DMS 273 (cell line): Measurements from ENCODE around the gene EDEM3.
A peak's percentile ranks its signal among the peaks of the same experiment; 100 is the strongest.
"Not testable (repeated sequence)": the region's sequence is repeated elsewhere in the genome, so short reads cannot be mapped to it uniquely, and the experiment has no call there.

Experiments used
- DNase-seq: peaks from one replicate; lab custom pipeline; 2025; ENCODE audit not compliant: unreplicated experiment; lab: John Stamatoyannopoulos, UW

The EDEM3 gene, protein sequence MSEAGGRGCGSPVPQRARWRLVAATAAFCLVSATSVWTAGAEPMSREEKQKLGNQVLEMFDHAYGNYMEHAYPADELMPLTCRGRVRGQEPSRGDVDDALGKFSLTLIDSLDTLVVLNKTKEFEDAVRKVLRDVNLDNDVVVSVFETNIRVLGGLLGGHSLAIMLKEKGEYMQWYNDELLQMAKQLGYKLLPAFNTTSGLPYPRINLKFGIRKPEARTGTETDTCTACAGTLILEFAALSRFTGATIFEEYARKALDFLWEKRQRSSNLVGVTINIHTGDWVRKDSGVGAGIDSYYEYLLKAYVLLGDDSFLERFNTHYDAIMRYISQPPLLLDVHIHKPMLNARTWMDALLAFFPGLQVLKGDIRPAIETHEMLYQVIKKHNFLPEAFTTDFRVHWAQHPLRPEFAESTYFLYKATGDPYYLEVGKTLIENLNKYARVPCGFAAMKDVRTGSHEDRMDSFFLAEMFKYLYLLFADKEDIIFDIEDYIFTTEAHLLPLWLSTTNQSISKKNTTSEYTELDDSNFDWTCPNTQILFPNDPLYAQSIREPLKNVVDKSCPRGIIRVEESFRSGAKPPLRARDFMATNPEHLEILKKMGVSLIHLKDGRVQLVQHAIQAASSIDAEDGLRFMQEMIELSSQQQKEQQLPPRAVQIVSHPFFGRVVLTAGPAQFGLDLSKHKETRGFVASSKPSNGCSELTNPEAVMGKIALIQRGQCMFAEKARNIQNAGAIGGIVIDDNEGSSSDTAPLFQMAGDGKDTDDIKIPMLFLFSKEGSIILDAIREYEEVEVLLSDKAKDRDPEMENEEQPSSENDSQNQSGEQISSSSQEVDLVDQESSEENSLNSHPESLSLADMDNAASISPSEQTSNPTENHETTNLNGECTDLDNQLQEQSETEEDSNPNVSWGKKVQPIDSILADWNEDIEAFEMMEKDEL

GRCh38 chr1:184754476-184755225 is at the start of gene EDEM3:
TSS of gene EDEM3 (minus strand) at chr1:184754858. CDS start at chr1:184754646, 212 bp downstream.
- DNase-seq: peak; percentile 99

GRCh38 chr1:184804220-184804619 is 49.6 kb upstream of the EDEM3 start:
- no peak for DNase-seq

- DNase-seq: no peak
Measured at GRCh38 chr1:184803180-184803492, 48.5 kb upstream of the EDEM3 start.

- no peak for DNase-seq
Measured at GRCh38 chr1:184802354-184803179, 47.9 kb upstream of the EDEM3 start.

DNA sequence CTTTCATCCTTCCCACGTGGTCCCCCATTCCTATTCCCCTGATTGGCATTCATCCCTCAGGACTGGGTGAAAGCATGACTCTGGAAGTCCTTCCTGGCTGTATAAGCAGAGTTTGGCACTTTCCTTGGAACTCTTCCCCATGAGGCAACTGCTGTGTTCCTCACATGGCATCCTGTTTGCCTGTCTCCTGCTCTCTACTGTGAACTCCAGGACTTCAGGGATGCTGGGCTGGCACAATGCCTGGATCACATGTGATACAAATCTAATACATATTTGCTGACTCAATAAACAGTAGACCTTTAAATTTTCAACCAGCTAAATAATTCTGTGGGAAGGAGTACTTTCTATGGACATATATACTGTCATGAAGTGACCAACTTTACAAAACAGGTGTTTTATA is 46.8 kb upstream of the EDEM3 start:
- DNase-seq: no peak

DNA sequence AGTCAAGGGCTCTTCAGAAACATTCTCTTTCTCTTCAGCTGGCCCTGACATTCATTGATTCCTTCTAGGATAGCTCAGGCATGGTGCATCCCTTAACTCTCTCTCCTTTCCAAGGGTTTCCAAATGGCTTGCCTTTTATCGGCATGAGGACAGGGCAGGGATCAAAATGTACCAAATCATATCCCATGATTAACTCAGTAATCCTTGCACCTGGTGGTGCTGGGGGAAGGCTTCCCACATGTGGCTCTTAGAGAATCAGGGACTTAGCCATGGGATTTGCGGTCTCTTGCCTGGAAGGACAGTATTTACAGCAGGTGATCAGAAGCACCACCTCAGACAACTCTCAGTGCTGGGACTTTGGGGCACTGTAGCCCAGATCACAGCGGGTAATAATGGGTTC is 46.2 kb upstream of the EDEM3 start:
- DNase-seq: no peak

DNA sequence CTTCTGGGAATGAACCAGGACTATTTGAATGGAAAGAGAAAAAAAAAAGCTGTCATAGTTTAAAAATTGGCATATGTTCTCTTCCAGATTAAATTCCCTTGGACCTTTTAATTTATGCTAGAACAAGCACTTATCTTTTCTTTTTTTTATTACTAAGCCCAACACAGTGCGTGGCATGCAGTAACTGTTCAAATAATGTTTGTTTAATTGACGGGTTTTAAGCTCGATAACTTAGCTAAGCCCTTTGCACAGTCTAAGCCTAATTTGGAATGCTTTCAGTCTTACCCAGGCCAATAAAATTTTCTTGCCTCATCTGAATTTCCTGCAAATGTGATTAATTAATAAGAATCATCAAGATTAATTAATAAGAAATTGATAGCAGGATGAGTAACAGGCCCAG is 39.3 kb upstream of the EDEM3 start:
- no peak for DNase-seq

- DNase-seq: peak; percentile 26
Measured at GRCh38 chr1:184792450-184792969, 37.9 kb upstream of the EDEM3 start.

DNA sequence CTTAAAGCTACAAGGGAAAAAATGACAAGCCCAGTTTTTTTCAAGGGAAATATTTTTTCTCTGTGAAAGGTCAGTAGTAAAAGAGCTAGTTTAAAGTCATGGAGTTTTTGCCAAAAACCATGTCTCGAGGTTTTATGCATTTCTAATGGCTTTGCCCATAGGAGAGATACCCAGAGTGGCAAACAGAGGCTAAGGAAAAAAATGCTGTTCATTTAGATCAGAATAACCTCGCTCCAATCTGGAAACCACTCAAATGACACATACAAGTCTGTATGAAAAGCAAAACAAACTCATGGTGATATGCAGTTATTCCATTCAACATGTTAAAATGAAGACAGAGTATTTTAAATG is 36.9 kb upstream of the EDEM3 start:
- DNase-seq: peak; percentile 10

- DNase-seq: peak; percentile 74
Measured at GRCh38 chr1:184790642-184791549, 36.2 kb upstream of the EDEM3 start.

- DNase-seq: peak; percentile 50
Measured at GRCh38 chr1:184789884-184790283, 35.2 kb upstream of the EDEM3 start.

GRCh38 chr1:184788970-184789369 is 34.3 kb upstream of the EDEM3 start:
- no peak for DNase-seq

DNA sequence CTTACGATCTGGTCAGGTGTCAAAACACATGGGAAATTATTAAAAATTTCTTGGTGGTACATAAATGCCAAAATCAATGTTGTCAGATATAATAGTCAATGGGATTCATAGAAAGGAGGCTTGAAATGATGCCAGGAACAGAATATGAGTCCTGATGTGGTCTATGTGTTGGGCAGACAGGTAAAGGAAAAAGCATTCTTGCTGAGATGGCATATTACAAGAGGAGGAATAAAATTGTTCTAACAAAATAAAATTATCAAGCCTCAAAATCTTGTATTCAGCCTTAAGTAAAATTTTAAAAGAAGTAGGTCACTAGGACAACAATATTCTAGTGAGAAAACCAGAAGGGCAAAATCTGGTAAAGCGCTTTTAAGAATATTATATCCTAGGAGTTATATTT is 30.9 kb upstream of the EDEM3 start:
- DNase-seq: no peak

DNA sequence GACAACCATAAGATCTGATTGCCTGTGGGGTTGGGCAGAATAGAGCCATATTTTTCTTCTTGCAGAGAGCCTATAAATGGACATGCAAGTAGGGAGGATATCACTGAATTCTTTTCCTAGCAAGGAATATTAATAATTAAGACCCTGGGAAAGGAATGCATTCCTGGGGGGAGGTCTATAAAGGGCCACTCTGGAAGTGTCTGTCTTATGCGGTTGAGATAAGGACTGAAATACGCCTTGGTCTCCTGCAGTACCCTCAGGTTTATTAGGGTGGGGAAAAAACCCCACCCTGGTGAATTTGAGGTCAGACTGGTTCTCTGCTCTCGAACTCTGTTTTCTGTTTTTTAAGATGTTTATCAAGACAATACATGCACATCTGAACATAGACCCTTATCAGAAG is 29.1 kb upstream of the EDEM3 start:
- DNase-seq: not testable (repeated sequence)

GRCh38 chr1:184781941-184782340 is 27.3 kb upstream of the EDEM3 start:
- no peak for DNase-seq

DNA sequence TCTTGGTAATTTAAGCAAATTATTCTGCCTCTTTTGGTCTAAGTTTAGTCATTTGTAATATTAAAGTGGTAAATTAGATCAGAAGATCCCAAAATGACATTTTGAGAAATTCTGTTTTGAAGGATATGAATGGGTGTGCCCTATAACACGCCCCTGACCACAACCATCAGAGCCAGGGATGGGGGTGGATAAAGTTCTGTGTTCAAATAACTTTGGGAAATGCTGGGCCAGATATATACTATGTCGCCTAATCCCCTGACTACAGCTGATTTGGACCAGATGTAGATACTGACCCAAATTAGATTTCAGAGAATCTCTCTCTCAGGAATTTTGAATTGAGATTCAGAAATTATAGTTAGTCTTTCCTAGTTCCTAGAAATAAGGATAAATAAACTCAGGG is 21.2 kb upstream of the EDEM3 start:
- DNase-seq: no peak

DNA sequence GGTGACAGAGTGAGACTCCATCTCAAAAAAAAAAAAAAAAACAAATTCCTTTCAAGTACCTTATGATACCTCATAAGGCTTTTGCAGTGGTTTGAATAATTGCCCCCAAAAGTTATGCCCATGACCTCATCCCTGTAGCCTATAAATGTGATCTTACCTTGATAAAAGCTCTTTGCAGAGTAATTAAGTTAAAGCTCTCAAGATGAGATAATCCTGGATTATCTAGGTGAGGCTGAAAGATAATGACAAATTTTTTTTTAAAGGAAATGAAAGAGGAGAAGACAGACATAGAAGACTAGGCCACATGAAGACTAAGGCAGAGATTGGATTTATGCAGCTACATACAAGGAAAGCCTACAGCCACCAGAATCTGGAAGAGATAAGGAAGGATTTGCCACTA is 20.7 kb upstream of the EDEM3 start:
- DNase-seq: no peak

GRCh38 chr1:184773762-184774320 is 19.2 kb upstream of the EDEM3 start:
- DNase-seq: no peak

GRCh38 chr1:184771190-184771691 is 16.6 kb upstream of the EDEM3 start:
- DNase-seq: peak; percentile 57
